Measurements from ENCODE around the gene NPAS3. TPM values are rescaled to one million over a fixed set of nuclear protein-coding genes. Genes with fewer than 3 reads are reported as not detected.

NPAS3 gene
- total RNA-seq, 1 experiment from 2014 or later: not detected

GRCh38 chr14:33709283-33709682 lies 770.6 kb downstream of the NPAS3 start:
- peaks cover 55% of the 10 kb centered on the region for H3K27me3 ChIP-seq (ENCODE audit: insufficient read depth, low read length)
- no peak for DNase-seq (ENCODE audit: low read depth, low spot score)
- POLR2A ChIA-PET: no interaction called here
- ATAC-seq: no peak
- BruUV-seq (replicated peaks): no TSS peak
- no peaks in the 10 kb centered on the region for H3K9me2 ChIP-seq (ENCODE audit: insufficient read depth)
- RAD21 ChIA-PET (ENCODE audit: low non-redundant PET in 1 of 2, low total read pairs in 2 of 2, uncharacterized antibody in 2 of 2, unreplicated experiment in 2 of 2): no interaction called here
- no peaks in the 10 kb centered on the region for H3K36me3 ChIP-seq (ENCODE audit: control insufficient read depth in 1 of 2, insufficient read depth in 2 of 2, low read length in 2 of 2)
- no peaks in the 10 kb centered on the region for H3K4me1 ChIP-seq (ENCODE audit: control insufficient read depth in 1 of 2, insufficient read depth in 2 of 2, low read length in 2 of 2)
- H3K4me2 ChIP-seq (ENCODE audit: low read length): no peak overlapping the region
- no peaks in the 10 kb centered on the region for H4K20me1 ChIP-seq (ENCODE audit: insufficient read depth)
- TF ChIP-seq CBX3 (IDR thresholded peaks at IDR 0.05; ENCODE audit: low read depth) (no peak), SIN3A (IDR thresholded peaks at IDR 0.05; ENCODE audit: low read depth) (no peak), RAD21 (IDR thresholded peaks at IDR 0.05; ENCODE audit: low read depth) (no peak), POLR2A (IDR thresholded peaks at IDR 0.05; ENCODE audit: borderline replicate concordance, extremely low read depth, insufficient read depth, insufficient read length) (no peak), SRF (IDR thresholded peaks at IDR 0.05; ENCODE audit: low read depth) (no peak)
- TF ChIP-seq, protein P1, sequence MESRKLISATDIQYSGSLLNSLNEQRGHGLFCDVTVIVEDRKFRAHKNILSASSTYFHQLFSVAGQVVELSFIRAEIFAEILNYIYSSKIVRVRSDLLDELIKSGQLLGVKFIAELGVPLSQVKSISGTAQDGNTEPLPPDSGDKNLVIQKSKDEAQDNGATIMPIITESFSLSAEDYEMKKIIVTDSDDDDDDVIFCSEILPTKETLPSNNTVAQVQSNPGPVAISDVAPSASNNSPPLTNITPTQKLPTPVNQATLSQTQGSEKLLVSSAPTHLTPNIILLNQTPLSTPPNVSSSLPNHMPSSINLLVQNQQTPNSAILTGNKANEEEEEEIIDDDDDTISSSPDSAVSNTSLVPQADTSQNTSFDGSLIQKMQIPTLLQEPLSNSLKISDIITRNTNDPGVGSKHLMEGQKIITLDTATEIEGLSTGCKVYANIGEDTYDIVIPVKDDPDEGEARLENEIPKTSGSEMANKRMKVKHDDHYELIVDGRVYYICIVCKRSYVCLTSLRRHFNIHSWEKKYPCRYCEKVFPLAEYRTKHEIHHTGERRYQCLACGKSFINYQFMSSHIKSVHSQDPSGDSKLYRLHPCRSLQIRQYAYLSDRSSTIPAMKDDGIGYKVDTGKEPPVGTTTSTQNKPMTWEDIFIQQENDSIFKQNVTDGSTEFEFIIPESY (IDR thresholded peaks at IDR 0.05; ENCODE audit: extremely low read depth, insufficient replicate concordance, low read length): no peak
- no peak overlapping the region for H3K4me3 ChIP-seq (replicated peaks in 1 of 2; ENCODE audit: low read depth in 1 of 2, low read length in 2 of 2)
- no peaks in the 10 kb centered on the region for H3K79me2 ChIP-seq (ENCODE audit: insufficient read depth, low read length)
- CTCF ChIA-PET: no interaction called here
- intact Hi-C loops (cut with micrococcal nuclease): no loop called here
- H2AFZ ChIP-seq (ENCODE audit: low read depth, low read length, poor library complexity, severe bottlenecking): no peak overlapping the region
- no peak overlapping the region for H3K9ac ChIP-seq (ENCODE audit: low read length)
- H3K27ac ChIP-seq (ENCODE audit: low read depth, low read length): no peak overlapping the region
- no peaks in the 10 kb centered on the region for H3K9me3 ChIP-seq (ENCODE audit: control insufficient read depth in 1 of 2, insufficient read depth in 1 of 2, low read depth in 1 of 2, low read length in 2 of 2)

DNA sequence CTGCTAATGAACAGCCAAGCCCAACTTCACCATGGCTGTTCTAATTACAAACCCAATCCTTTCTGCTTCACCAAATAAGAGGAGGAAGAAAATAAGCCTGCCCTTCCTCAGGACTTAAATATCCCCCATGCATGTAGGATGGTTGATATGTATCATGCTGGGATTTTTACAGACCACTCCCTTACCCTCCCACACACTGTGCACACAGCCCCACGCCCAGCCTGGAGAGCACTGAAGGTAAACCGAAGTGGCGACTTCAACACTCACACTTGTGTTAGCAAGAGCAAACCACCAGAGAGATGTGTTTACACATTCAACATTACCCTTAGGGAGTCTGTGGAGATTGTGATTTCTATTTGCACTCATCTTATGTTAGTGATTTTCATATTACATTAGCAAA lies 771.0 kb downstream of the NPAS3 start:
- Histone ChIP-seq H3K27me3 (ENCODE audit: insufficient read depth, low read length) (peaks cover 52% of the 10 kb centered on the region), H3K36me3 (ENCODE audit: control insufficient read depth in 1 of 2, insufficient read depth in 2 of 2, low read length in 2 of 2) (no peaks in the 10 kb centered on the region), H2AFZ (ENCODE audit: low read depth, low read length, poor library complexity, severe bottlenecking) (no peak overlapping the region), H3K4me3 (replicated peaks in 1 of 2; ENCODE audit: low read depth in 1 of 2, low read length in 2 of 2) (no peak overlapping the region), H3K9me3 (ENCODE audit: control insufficient read depth in 1 of 2, insufficient read depth in 1 of 2, low read depth in 1 of 2, low read length in 2 of 2) (no peaks in the 10 kb centered on the region), H3K9me2 (ENCODE audit: insufficient read depth) (no peaks in the 10 kb centered on the region), H4K20me1 (ENCODE audit: insufficient read depth) (no peaks in the 10 kb centered on the region), H3K79me2 (ENCODE audit: insufficient read depth, low read length) (no peaks in the 10 kb centered on the region), H3K4me2 (ENCODE audit: low read length) (no peak overlapping the region), H3K27ac (ENCODE audit: low read depth, low read length) (no peak overlapping the region), H3K9ac (ENCODE audit: low read length) (no peak overlapping the region), H3K4me1 (ENCODE audit: control insufficient read depth in 1 of 2, insufficient read depth in 2 of 2, low read length in 2 of 2) (no peaks in the 10 kb centered on the region)
- DNase-seq (ENCODE audit: low read depth, low spot score): no peak
- CTCF ChIA-PET: no interaction called here
- BruUV-seq (replicated peaks): no TSS peak
- ATAC-seq: no peak
- RAD21 ChIA-PET (ENCODE audit: low non-redundant PET in 1 of 2, low total read pairs in 2 of 2, uncharacterized antibody in 2 of 2, unreplicated experiment in 2 of 2): no interaction called here
- intact Hi-C loops (cut with micrococcal nuclease): no loop called here
- POLR2A ChIA-PET: no interaction called here
- no peak for TF ChIP-seq CTCF (IDR thresholded peaks at IDR 0.05 in 2 of 3, conservative IDR thresholded peaks at IDR 0.05 in 1 of 3; ENCODE audit: borderline replicate concordance in 1 of 3, insufficient read depth in 1 of 3, low read depth in 2 of 3, low read length in 2 of 3)
- no peak for TF ChIP-seq ZFX (IDR thresholded peaks at IDR 0.05)
- no peak for TF ChIP-seq CBX3 (IDR thresholded peaks at IDR 0.05; ENCODE audit: low read depth)
- TF ChIP-seq TCF7L2 (IDR thresholded peaks at IDR 0.05; ENCODE audit: borderline replicate concordance, extremely low read depth, insufficient read depth, insufficient read length): no peak
